ENCODE results near the gene DGCR8. TPM values are rescaled to one million over a fixed set of nuclear protein-coding genes. Genes with fewer than 3 reads are reported as not detected.

DGCR8 gene
- polyA plus RNA-seq, 2 of the 4 experiments (the other 2 are of a cell fraction) = 18.1 to 21.3 TPM

- no CpG with 5 or more reads among the region's 3 CpGs for WGBS (ENCODE audit: missing lambda C conversion rate)
- ATAC-seq = peak; percentile 21 to 28; a peak in 4 of 6 replicates
- ChIA-PET CTCF (interaction anchor here (1.1 to 1.3 kb wide), 2 partner anchors 10 to 15 kb away, joined by 3 to 5 read pairs; partner anchors contain the start of gene RANBP1), POLR2A (no interaction called here)
- Histone ChIP-seq H3K4me2 (no peak overlapping the region; the same call in 2 of the 3 replicates), H3K4me1 (peaks cover 7% of the 10 kb centered on the region; the same call in 1 of the 3 replicates), H3K4me3 (no peak overlapping the region), H3K27ac (peak overlapping the region in 1 of 2 experiments; percentile 100; a peak in 1 of 6 replicates), H3K9me3 (no peaks in the 10 kb centered on the region)
- no peak for FAIRE-seq
- no peak for TF ChIP-seq ESRRA (IDR thresholded peaks at IDR 0.05; ENCODE audit: borderline replicate concordance, low read length)
- TF ChIP-seq CHD2 (IDR thresholded peaks at IDR 0.05; ENCODE audit: low read length, partially characterized antibody) = no peak
- no peak for TF ChIP-seq SMC3 (IDR thresholded peaks at IDR 0.05)
- no peak for TF ChIP-seq CEBPB (IDR thresholded peaks at IDR 0.05)
- no peak for TF ChIP-seq TFCP2L1 (CRISPR knock-in tag; IDR thresholded peaks at IDR 0.05)
- TF ChIP-seq, protein P1, sequence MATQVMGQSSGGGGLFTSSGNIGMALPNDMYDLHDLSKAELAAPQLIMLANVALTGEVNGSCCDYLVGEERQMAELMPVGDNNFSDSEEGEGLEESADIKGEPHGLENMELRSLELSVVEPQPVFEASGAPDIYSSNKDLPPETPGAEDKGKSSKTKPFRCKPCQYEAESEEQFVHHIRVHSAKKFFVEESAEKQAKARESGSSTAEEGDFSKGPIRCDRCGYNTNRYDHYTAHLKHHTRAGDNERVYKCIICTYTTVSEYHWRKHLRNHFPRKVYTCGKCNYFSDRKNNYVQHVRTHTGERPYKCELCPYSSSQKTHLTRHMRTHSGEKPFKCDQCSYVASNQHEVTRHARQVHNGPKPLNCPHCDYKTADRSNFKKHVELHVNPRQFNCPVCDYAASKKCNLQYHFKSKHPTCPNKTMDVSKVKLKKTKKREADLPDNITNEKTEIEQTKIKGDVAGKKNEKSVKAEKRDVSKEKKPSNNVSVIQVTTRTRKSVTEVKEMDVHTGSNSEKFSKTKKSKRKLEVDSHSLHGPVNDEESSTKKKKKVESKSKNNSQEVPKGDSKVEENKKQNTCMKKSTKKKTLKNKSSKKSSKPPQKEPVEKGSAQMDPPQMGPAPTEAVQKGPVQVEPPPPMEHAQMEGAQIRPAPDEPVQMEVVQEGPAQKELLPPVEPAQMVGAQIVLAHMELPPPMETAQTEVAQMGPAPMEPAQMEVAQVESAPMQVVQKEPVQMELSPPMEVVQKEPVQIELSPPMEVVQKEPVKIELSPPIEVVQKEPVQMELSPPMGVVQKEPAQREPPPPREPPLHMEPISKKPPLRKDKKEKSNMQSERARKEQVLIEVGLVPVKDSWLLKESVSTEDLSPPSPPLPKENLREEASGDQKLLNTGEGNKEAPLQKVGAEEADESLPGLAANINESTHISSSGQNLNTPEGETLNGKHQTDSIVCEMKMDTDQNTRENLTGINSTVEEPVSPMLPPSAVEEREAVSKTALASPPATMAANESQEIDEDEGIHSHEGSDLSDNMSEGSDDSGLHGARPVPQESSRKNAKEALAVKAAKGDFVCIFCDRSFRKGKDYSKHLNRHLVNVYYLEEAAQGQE (IDR thresholded peaks at IDR 0.05) = no peak
- TF ChIP-seq RAD21 (conservative IDR thresholded peaks at IDR 0.05 in 1 of 2, IDR thresholded peaks at IDR 0.05 in 1 of 2) = no peak
- TF ChIP-seq KDM1A (IDR thresholded peaks at IDR 0.05; ENCODE audit: low read depth) = no peak
- TF ChIP-seq MAZ (IDR thresholded peaks at IDR 0.05; ENCODE audit: borderline replicate concordance, low read depth, low read length) = no peak
- TF ChIP-seq GATA3 (IDR thresholded peaks at IDR 0.05; ENCODE audit: borderline replicate concordance) = no peak
- no peak for TF ChIP-seq KDM5A (IDR thresholded peaks at IDR 0.05)
- no peak for TF ChIP-seq HOXB5 (CRISPR knock-in tag; IDR thresholded peaks at IDR 0.05)
- DNase-seq (ENCODE audit: low read depth in 1 of 2, low spot score in 1 of 2) = no peak
Measured at GRCh38 chr22:20130319-20130718, 50.3 kb downstream of the DGCR8 start.

- FAIRE-seq = no peak
Measured at GRCh38 chr22:20130731-20131596, 50.9 kb downstream of the DGCR8 start.

GRCh38 chr22:20131597-20131858 lies 51.5 kb downstream of the DGCR8 start, which contains the start of gene ZDHHC8:
Gene ZDHHC8 (plus strand): TSS chr22:20131804. CDS start chr22:20131948, 144 bp downstream.
- no peak for TF ChIP-seq HOXB5 (CRISPR knock-in tag; IDR thresholded peaks at IDR 0.05)
- no peak for TF ChIP-seq SREBF2 (IDR thresholded peaks at IDR 0.05)
- no peak for TF ChIP-seq FOSL2 (IDR thresholded peaks at IDR 0.05)
- TF ChIP-seq FOSL2 (CRISPR knock-in tag; IDR thresholded peaks at IDR 0.05) = no peak
- TF ChIP-seq SMC3 (IDR thresholded peaks at IDR 0.05) = no peak
- Histone ChIP-seq H3K4me2 (peak within 1 kb of the TSS; percentile 97), H3K4me1 (peaks cover 7% of the 10 kb centered on the region; the same call in 1 of the 3 replicates), H3K27ac (peak within 1 kb of the TSS; percentile 97 to 100), H3K9me3 (no peaks in the 10 kb centered on the region), H3K4me3 (peak within 1 kb of the TSS; percentile 100)
- ATAC-seq = peak in 1 of 2 experiments; percentile 35; a peak in 4 of 6 replicates
- no CpG with 5 or more reads among the region's 43 CpGs for WGBS (ENCODE audit: missing lambda C conversion rate)
- no peak for FAIRE-seq
- DNase-seq (ENCODE audit: low read depth in 1 of 2, low spot score in 1 of 2) = no peak
- ChIA-PET CTCF (no interaction called here), POLR2A (no interaction called here)

More at GRCh38 chr22:20130731-20131596, 50.9 kb downstream of the DGCR8 start:
- 0 out of 2 replicates have a peak, but pooled peaks have one; percentile 33 for TF ChIP-seq PHF8 (IDR thresholded peaks at IDR 0.05; ENCODE audit: borderline replicate concordance, low read depth)
- no peak for TF ChIP-seq USF2 (IDR thresholded peaks at IDR 0.05)
- ChIA-PET CTCF (no interaction called here), POLR2A (no interaction called here)
- Histone ChIP-seq H3K4me2 (peak overlapping the region; percentile 97), H3K27ac (peak overlapping the region; percentile 97 to 100), H3K4me1 (peaks cover 7% of the 10 kb centered on the region; the same call in 1 of the 3 replicates), H3K9me3 (no peaks in the 10 kb centered on the region), H3K4me3 (peak overlapping the region; percentile 100)
- WGBS (ENCODE audit: missing lambda C conversion rate) = 77% methylated on average over 6 of the region's 70 CpGs
- DNase-seq (ENCODE audit: low read depth in 1 of 2, low spot score in 1 of 2) = peak in 1 of 2 experiments; percentile 47
- peak; percentile 55 to 79 for ATAC-seq

All from A549 (cell line).